NCI-H2029 treated with DMSO at 0.1 percent for 48 hours (cell line): Measurements from ENCODE around the gene DCUN1D2.
A peak's percentile ranks its signal among the peaks of the same experiment; 100 is the strongest.
"Not testable (repeated sequence)": the region's sequence is repeated elsewhere in the genome, so short reads cannot be mapped to it uniquely, and the experiment has no call there.

Experiments
- DNase-seq: peaks from one replicate; lab custom pipeline; 2025; lab: John Stamatoyannopoulos, UW

Gene DCUN1D2

GRCh38 chr13:113490496-113491417, at the start of gene DCUN1D2:
Gene DCUN1D2 (minus strand): TSS chr13:113490711. CDS start chr13:113490669, 42 bp downstream.
- no peak for DNase-seq

- no peak for DNase-seq
These were observed 49.3 kb upstream of the DCUN1D2 start for GRCh38 chr13:113539822-113540221.

- DNase-seq = no peak
These were observed 48.7 kb upstream of the DCUN1D2 start for GRCh38 chr13:113539176-113539575.

- no peak for DNase-seq
These were observed 48.2 kb upstream of the DCUN1D2 start for GRCh38 chr13:113538689-113539058.

GRCh38 chr13:113537909-113538688, 47.6 kb upstream of the DCUN1D2 start:
- DNase-seq = no peak

GRCh38 chr13:113537205-113537604, 46.7 kb upstream of the DCUN1D2 start:
- no peak for DNase-seq

- DNase-seq = no peak
These were observed 46.1 kb upstream of the DCUN1D2 start for GRCh38 chr13:113536461-113537110.

GRCh38 chr13:113535381-113535781, 44.9 kb upstream of the DCUN1D2 start:
- no peak for DNase-seq

- no peak for DNase-seq
These were observed 43.8 kb upstream of the DCUN1D2 start for GRCh38 chr13:113534236-113534860.

- no peak for DNase-seq
These were observed 42.8 kb upstream of the DCUN1D2 start for GRCh38 chr13:113533161-113533840.

- DNase-seq = no peak
These were observed 41.8 kb upstream of the DCUN1D2 start for GRCh38 chr13:113532156-113532806.

GRCh38 chr13:113531041-113531873, 40.7 kb upstream of the DCUN1D2 start:
- DNase-seq = no peak

- peak; percentile 45 for DNase-seq
These were observed 38.3 kb upstream of the DCUN1D2 start for GRCh38 chr13:113528813-113529180.

GRCh38 chr13:113528101-113528812, 37.7 kb upstream of the DCUN1D2 start:
- peak; percentile 45 for DNase-seq

GRCh38 chr13:113527272-113527958, 36.9 kb upstream of the DCUN1D2 start:
- no peak for DNase-seq

GRCh38 chr13:113526466-113527220, 36.1 kb upstream of the DCUN1D2 start:
- DNase-seq = peak; percentile 23

- DNase-seq = not testable (repeated sequence)
These were observed 31.9 kb upstream of the DCUN1D2 start for GRCh38 chr13:113522438-113522837.

GRCh38 chr13:113520571-113520970, 30.1 kb upstream of the DCUN1D2 start:
- DNase-seq = no peak
